GM19023 (cell line): ENCODE data around the gene KLHDC8A.

Experiments used
- ATAC-seq: cut with Tn5 transposase; IDR thresholded peaks from one replicate; pipeline ENCODE4 v1.9.1; 2021; ENCODE audit warnings: mild to moderate bottlenecking, moderate library complexity; ENCODE audit not compliant: unreplicated experiment

The KLHDC8A gene

GRCh38 chr1:205319081-205320018 lies 37.4 kb downstream of the KLHDC8A start:
- no peak for ATAC-seq

- ATAC-seq = no peak
Observed at GRCh38 chr1:205318231-205318991, 38.3 kb downstream of the KLHDC8A start.

- ATAC-seq = no peak
Observed at GRCh38 chr1:205317311-205317917, 39.3 kb downstream of the KLHDC8A start.

DNA sequence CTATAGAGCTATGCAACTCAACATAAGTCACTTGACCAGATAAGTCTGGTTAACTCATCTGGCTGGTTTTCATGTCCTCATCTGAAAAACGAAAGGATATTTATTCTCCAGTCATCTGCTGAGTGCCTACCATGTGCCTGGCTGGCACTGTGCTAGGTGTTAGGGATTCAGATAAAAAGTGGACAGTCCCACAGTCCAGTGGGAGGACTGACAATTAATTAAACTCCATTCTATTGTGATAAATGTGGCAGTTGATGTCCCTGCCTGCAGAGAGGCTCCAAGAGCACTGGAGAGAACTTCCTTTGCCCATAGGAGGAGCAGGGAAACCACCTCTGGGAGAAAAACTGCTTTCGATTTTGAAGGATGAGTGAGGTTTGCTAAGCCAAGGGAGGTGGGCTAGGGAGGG lies 40.6 kb downstream of the KLHDC8A start:
- no peak for ATAC-seq

GRCh38 chr1:205315008-205315618 lies 41.6 kb downstream of the KLHDC8A start:
- ATAC-seq = no peak

GRCh38 chr1:205313563-205314308 lies 43.0 kb downstream of the KLHDC8A start:
- peak; percentile 41 for ATAC-seq

GRCh38 chr1:205312866-205313562 lies 43.7 kb downstream of the KLHDC8A start:
- ATAC-seq = no peak

- ATAC-seq = no peak
Observed at GRCh38 chr1:205310976-205311704, 45.6 kb downstream of the KLHDC8A start.

- no peak for ATAC-seq
Observed at GRCh38 chr1:205309741-205310140, 47.0 kb downstream of the KLHDC8A start.

DNA sequence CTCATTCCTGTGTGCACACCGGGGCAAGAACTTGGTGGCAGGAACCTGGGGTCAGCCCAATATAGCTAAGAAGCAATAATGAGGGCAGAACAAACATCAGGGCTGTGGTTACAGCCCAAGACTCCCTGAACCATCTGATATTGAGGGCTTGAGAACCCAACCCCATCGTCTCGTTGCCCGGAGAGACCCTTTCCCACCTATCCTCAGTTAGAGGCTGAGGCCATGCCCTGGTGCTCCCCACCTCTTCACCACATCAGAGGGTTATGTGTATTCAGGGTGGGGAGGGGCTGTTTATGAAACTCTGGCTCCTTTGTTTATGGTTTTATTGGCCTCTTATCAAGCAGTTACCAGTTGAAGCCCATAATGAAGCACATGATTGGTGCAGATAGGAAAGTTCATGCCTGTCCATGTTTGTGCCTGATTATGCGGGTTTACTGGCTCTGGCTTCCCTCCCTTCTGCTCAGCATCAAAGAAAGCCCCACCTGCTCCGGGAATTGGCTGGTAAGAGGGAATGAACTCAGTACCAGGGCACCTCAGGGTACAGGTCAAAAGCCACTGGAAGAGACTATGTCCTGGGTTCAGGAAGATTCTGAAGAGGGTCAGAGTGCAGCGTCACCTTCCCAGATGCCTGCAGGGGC lies 49.7 kb downstream of the KLHDC8A start:
- no peak for ATAC-seq

DNA sequence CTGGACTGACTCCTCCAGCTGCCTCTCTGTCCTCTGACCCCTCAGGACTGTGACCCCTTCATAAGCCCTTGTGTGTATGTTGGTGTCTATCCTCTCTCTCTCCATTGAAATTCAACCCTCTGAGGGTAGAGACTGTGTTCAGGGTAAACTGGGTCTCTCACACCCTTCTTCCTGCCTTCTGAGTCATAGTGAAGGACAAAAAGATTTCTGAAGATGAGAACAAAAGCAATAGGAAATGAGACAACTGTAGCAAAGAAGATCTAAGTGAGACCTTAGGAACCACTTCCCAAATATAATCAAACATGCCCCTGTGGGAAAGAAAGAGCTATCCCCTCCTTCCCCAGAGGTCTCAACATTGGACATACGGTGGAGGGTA lies 52.0 kb downstream of the KLHDC8A start:
- no peak for ATAC-seq

DNA sequence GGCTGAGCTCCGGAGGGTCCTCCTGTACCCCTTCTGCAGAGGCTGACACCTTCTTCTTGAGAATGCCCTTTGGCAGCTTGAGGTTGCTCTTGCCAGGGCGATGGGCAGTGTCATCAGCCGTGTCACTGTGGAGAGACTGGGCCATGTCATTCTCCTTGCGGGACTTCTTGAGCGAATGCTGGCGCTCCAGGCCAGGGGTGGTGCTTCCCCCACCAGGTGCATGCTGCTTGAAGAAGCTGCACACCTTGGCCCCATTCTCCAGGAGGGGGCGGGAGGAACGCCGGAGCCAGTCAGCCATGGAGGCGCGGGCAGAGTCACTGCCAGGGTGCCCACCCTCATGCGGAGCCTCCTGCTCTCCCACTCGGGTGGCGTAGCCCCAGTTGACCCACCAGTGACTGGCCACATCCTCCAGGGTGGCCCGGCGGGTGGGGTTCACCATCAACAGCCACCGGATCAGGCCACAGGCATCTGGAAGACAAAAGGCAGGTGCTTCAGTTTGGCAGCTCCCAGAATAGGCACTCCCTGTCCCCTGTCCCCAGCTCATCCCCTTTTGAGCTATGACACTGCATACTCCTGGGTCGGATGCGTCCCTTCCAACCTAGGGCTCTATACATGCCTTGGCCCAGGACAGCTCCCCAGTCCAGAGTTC lies 52.6 kb downstream of the KLHDC8A start:
- no peak for ATAC-seq

DNA sequence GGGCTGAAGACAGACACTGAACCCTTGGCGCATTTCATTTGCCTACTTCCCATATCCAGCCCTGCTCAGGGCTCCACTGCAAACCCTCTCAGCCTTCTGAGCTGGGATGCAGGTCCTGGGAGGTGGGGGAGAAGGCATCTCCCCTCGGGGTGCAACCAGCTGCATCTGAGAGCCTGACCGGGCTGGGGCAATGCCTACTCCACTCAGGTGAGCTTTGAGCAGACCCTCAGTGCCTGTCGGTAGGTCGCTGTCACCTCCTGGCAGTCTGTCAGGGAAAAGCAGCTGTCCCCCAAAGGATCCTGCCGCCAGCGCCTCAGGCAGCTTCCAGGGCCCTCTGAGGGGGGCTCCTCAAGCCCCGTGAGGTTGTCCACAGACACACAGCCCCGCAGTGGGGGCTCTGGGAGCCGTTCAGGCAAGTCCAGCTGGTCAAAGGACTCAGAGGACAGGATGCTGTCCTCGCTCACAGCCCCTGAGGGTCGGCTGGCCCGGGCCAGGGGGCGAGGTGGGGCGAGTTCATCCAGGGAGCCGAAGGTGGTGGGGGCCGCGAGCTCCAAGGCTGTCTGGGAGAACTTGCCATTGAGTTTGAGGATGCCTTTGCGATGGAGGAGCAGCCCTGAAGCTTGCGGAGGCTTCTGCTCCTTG lies 53.4 kb downstream of the KLHDC8A start:
- no peak for ATAC-seq

DNA sequence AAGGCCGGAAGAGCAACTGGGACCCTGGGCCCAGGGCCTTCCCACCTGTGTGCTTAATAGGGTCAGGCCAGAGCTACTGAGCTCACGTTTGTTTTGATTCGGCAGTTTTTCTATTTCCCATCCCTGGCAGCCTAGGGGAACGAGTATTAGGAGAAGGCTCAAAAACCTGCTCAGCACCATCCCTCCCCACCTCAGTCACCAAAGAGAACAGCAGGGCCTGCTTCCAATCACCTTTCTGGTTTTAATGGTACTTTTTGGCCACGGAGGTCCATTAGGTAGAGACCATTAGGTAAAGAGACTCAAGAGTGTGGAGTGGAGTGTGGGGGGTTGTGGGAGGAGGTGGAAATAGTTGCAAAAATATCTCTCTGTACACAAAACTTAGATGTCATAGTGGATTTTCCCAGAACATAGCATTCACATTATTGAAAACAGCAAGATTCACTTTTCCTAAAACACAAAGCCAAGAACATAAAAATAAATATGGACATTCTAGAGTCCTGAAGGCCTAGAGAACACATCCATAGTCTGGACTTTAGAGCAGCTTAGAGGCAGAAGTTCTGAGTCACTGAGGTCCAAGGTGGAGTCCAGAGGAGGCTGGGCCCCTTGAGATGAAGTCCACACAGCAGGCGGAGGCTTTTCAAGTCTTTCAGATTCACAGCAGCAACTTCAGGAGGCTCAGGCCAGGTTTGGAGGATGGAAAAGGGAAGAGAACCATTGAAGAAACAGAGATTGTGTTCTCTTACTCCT lies 54.7 kb downstream of the KLHDC8A start:
- ATAC-seq = no peak

- ATAC-seq = no peak
Observed at GRCh38 chr1:205301205-205301821, 55.4 kb downstream of the KLHDC8A start.

DNA sequence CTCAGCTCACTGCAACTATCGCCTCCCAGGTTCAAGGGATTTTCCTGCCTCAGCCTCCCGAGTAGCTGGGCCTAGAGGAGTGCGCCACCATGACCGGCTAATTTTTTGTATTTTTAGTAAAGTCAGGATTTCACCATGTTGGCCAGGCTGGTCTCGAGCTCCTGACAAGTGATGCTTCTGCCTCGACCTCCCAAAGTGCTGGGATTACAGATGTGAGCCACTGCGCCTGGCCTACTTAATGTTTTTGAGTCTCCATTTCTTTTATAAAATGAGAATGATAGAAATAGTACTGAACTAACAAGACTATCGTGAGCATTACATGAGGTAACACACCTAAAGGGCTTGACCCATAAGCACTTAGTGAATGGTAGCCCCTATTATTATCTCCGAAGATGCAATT lies 56.6 kb downstream of the KLHDC8A start:
- no peak for ATAC-seq
